Choroid plexus epithelial cell (primary cell): ENCODE measurements around the gene POLL.

Experiments used
- DNase-seq: peaks from one replicate; pipeline ENCODE4 v3.0.0-alpha.2; 2010; ENCODE audit warnings: low read depth
- H3K4me3 ChIP-seq: 2 replicates; pipeline ENCODE4 v1.5.1; 2011; ENCODE audit warnings: low read depth, mild to moderate bottlenecking, control low read depth, low read length, moderate library complexity
- CTCF ChIP-seq: conservative IDR thresholded peaks from 2 replicates; pipeline ENCODE4 v1.5.1; 2011; ENCODE audit warnings: low read depth, mild to moderate bottlenecking, control low read depth, inconsistent platforms, low read length, moderate library complexity

Gene POLL

GRCh38 chr10:101558671-101559595 is 29.1 kb downstream of the POLL start:
- TF ChIP-seq CTCF, result no peak
- no peak for DNase-seq
- H3K4me3 ChIP-seq, result no peak overlapping the region

- no peak for DNase-seq
These were observed 29.9 kb downstream of the POLL start for GRCh38 chr10:101558204-101558603.

GRCh38 chr10:101557541-101557940 is 30.5 kb downstream of the POLL start:
- no peak for TF ChIP-seq CTCF

More at GRCh38 chr10:101558204-101558603, 29.9 kb downstream of the POLL start:
- H3K4me3 ChIP-seq, result no peak overlapping the region
- TF ChIP-seq CTCF, result no peak

GRCh38 chr10:101552442-101552841 is 35.6 kb downstream of the POLL start:
- DNase-seq, result no peak
- TF ChIP-seq CTCF, result no peak
- H3K4me3 ChIP-seq, result no peak overlapping the region

More at GRCh38 chr10:101557541-101557940, 30.5 kb downstream of the POLL start:
- no peak for DNase-seq
- no peak overlapping the region for H3K4me3 ChIP-seq

- H3K4me3 ChIP-seq, result no peak overlapping the region
- DNase-seq, result no peak
- no peak for TF ChIP-seq CTCF
These were observed 37.1 kb downstream of the POLL start for GRCh38 chr10:101550965-101551364.

- no peak for TF ChIP-seq CTCF
- no peak overlapping the region for H3K4me3 ChIP-seq
- DNase-seq, result no peak
These were observed 42.2 kb downstream of the POLL start for GRCh38 chr10:101545898-101546297.

- no peak overlapping the region for H3K4me3 ChIP-seq
- no peak for TF ChIP-seq CTCF
- DNase-seq, result no peak
These were observed 49.6 kb downstream of the POLL start for GRCh38 chr10:101538446-101538845.
